GM18505 (cell line): ENCODE results near the gene KCNE4.
"Not testable (repeated sequence)": the region's sequence is repeated elsewhere in the genome, so short reads cannot be mapped to it uniquely, and the experiment has no call there.

Experiments
- ATAC-seq: cut with Tn5 transposase; IDR thresholded peaks from one replicate; pipeline ENCODE4 v1.9.1; 2021; ENCODE audit not compliant: unreplicated experiment
- POLR2A ChIP-seq: IDR thresholded peaks from 4 replicates; pipeline ENCODE4 v1.6.1; 2011; ENCODE audit warnings: borderline replicate concordance; ENCODE audit not compliant: insufficient read depth, insufficient read length; ENCODE audit errors: extremely low read depth

KCNE4 gene

DNA sequence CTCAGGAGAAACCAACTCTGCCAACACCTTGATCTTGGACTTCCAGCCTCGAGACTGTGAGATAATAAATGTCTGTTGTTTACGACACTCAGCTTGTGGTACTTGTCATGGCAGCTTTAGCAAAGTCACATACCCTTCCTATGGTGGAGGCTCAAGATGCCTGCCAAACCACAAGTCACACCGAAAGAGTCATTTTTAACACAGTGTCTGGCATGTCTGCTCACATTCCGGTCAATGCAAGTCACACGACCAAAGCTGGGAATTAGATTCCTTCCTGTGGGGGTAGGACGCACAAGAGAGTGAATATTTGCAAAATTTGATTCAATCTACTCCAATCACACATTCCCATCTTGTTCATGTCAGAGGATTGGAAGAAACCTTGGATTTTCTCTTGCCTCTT, 24.6 kb downstream of the KCNE4 start:
- no peak for TF ChIP-seq POLR2A
- no peak for ATAC-seq

DNA sequence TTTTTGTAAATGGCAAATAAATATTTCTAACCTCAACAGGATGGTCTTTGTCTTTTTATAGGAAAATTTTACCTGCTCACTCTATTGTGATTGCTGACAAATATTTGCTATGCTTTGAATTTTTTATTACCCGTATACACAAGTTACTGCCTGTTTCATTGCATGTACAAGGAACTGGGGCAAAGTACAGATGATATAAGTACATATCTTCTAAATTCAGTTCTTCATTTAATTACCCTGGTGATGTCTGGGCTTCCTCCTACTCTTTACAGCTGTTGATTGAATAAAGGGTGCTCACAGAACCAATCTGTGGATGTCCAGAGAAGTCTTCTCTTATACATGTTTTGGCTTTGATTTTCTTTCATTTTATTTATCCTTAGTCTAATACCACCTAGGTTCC, 26.5 kb downstream of the KCNE4 start:
- no peak for ATAC-seq
- no peak for TF ChIP-seq POLR2A

DNA sequence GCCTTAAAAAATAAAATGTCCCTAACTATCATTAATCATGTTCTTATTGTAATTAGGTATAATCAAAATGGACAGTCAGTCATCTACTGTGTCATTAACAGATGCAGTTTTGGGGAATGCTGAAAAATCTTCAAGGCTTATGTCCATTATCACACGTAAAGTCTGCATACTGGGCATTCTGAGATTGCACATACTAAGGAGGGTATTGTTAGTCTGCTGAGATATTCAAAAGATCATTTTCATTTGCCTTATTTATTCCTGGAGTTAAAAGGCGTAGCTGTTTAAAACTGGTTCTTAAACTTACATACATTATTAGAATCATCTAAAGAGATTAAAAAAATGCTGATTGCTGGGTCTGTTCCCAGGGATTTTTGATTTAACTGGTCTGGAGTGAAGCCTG, 27.4 kb downstream of the KCNE4 start:
- no peak for TF ChIP-seq POLR2A
- no peak for ATAC-seq

DNA sequence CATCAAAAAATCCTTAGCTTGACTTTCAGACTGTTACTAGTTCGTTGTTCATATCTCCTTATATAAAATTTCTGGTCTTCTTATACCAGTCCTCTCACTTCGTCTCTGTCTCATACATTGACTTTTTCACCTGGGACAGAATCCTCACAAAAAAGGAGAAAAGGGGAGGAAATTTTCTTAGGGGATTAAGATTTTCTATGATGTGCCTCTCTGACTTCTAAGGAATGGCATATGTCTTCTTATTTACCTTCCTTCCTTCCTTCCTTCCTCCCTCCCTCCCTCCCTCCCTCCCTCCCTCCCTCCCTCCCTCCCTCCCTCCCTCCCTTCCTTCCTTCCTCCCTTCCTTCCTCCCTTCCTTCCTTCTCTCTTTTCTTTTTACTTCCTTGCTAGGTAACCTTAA, 27.9 kb downstream of the KCNE4 start:
- TF ChIP-seq POLR2A = no peak
- no peak for ATAC-seq

DNA sequence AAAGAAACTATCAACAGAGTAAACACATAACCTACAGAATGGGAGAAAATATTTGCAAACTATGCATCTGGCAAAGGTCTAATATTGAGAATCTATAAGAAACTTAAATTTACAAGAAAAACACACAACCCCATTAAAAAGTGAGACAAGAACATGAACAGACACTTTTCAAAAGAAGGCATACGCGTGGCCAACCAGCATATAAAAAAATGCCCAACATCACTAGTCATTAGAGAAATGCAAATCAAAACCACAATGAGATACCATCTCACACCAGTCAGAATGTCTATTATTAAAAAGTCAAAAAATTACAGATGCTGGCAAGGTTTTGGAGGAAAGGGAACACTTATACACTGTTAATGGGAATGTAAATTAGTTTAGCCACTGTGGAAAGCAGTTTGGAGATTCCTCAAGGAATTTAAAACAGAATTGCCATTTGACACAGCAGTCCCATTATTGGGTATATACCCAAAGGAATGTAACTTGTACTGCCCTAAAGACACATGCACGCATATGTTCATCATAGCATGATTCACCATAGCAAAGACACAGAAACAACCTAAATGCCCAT, 28.9 kb downstream of the KCNE4 start:
- ATAC-seq = not testable (repeated sequence)

DNA sequence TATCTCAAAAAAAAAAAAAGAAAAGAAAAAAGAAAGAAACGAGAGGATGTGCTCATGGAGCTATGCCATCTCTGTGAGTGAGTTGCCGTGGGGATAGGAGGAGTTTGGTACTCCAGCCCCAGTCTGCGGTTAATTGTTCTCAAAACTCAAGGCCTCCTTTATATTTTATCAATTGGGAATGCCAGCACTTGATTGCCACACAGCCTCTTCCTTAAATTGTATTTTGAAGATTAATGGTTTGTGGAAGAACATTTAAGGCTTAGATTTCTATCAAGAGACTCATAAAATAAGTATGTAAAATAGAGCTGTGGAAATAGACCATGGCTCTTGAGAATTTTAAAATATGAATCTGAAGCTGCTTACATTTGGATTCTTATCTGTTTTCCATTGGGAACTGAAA, 29.8 kb downstream of the KCNE4 start:
- TF ChIP-seq POLR2A = no peak
- no peak for ATAC-seq

DNA sequence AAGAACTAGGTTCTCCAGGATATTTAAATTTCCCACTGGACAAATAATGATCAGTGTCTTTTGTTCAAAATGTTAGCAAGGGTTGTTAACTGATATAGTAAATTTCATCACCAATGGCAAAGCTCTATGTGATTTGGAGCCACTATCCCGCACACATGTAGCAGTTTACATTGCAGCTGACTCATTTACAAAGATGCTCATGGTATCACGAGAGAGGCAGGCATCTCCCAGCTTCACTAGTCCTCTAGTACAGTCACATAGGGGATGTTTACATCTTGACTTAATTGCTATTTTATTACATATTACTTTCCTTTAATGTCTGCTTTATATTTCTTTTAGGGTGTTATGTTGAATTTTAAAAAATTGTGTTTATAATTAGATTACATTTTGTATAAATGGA, 30.7 kb downstream of the KCNE4 start:
- TF ChIP-seq POLR2A = no peak
- no peak for ATAC-seq

DNA sequence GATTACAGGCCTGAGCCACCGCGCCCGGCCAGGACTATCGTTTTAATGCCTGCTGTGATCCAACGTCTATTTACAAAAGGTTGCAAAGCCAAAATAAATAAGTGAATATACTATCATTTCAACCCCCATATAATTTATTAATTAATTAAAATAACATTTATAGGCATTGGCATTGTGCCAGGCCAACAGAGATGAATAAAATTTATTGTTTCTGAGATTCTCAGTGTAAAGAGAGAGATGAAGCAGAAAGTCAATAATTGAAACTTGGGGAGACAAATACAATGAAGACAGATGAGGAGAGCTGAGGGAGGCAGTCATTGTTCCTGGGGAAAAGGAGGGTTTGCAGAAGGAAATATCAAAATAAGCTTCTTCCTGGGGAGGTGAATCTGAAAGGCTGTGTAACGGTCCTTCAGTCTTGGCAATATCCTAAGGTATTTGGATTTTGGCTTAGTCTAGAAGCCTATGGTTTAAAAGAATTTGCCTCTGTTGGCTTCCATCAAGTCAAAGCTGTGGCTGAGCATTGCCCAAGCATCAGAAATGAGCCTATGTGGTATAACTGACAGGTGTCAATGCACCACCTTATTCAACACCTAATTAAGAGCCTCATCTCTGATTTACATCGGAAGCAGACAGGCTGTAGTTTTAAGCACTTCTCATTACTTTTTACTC, 31.5 kb downstream of the KCNE4 start:
- no peak for TF ChIP-seq POLR2A
- no peak for ATAC-seq

DNA sequence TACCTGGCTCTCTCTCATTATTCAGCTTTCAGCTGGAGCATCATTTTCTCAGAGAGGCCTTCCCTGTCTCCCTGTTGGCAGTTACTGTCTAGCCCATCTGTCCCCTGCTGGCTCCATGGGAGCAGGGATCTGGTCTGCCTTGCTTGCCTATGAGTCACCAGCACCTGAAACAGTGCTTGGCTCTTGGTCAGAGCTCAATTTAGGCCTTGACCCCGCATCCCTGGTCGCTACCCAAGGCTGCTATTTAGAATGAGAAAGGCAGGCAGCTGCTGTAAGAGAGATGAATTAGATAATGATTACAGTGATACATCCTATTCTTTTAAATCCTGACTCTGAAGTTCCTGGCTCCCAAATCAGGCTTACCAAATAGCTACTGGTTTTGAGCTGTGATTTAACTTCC, 32.9 kb downstream of the KCNE4 start:
- TF ChIP-seq POLR2A = no peak
- no peak for ATAC-seq

DNA sequence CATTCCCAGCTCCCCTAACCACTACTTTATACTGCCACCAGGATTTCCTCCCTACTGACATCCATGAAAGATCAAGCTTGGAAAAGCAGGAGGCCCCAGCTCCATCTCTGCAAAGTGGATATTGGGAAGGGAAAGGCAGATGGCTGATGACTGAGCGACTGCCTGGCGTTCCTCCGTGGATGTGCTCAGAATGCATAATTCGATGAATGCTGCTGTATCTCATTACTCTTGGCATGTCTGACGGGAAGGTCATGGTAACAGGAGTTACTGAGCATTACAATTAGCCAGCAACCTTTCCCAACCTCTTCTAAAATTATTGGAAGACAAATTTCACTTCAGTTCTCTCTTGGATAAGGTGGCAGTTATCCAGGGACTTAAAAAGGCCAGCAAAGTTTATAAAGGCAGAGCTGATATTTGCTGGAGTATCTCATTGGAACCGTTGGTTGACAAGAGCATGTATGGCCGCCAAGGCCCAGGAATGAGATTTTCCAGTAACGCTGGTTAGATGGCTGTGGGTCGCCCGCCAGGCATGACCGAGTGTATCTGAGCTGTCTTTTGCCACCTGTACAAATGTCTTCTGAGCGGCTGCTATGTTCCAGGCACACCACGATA, 34.5 kb downstream of the KCNE4 start:
- ATAC-seq = no peak
- no peak for TF ChIP-seq POLR2A

DNA sequence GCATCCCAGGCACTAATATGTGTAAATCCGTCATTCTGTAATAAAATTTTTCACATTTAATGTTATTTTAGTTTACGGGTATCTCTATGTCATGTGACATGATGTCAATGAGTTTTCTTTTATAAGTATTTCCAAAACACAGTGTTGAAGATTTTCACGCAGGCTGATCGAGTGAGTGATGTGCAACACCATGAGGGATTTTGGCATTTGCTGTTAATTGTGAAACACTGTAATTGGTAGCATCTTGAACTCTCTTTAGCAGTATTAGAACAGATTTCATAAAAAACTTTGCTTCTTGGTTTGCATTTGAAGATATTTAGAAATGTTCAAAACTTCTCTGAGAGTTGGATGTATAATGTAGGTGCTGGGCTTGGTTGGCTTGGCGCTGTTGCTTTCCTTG, 35.5 kb downstream of the KCNE4 start:
- no peak for ATAC-seq

DNA sequence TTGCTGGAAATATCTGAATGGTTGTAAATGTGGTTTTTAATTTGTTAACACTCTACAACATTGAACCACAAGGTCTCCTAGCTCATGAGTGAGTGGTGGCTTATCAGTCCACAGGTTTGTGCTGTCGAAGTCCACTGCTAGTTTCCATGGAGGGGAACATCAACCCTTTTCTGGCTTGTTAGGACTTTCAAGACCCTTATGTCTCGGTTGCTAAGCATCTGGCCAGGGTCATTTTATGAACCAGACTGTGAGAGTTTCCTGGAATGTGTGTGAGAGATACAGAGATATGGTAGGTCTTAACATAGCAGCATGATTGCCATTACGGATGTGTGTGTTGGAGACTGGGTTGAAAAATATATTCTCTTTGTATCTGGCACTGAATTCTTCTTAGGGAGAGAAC, 36.9 kb downstream of the KCNE4 start:
- no peak for ATAC-seq
- TF ChIP-seq POLR2A = no peak

More for the DNA sequence above, 35.5 kb downstream of the KCNE4 start:
- no peak for TF ChIP-seq POLR2A

DNA sequence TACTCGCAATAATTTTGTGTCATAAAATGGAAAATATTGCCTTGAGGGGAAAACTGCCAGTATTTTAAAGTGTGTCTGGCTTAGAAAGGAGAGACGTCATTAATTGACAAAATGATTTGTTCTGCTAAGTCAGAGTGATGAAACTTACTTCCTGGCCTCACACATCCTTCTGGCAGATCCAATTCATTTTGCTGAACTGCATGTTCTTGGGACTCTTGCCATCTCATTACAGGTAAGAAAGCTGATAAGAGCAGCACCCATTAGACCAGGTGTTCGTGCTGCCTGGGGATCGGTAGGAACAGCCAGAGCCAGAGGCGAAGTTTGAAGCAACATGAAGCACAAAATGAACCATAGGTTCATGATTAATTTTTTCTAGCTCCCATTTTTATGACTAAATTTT, 38.0 kb downstream of the KCNE4 start:
- TF ChIP-seq POLR2A = no peak
- ATAC-seq = no peak

DNA sequence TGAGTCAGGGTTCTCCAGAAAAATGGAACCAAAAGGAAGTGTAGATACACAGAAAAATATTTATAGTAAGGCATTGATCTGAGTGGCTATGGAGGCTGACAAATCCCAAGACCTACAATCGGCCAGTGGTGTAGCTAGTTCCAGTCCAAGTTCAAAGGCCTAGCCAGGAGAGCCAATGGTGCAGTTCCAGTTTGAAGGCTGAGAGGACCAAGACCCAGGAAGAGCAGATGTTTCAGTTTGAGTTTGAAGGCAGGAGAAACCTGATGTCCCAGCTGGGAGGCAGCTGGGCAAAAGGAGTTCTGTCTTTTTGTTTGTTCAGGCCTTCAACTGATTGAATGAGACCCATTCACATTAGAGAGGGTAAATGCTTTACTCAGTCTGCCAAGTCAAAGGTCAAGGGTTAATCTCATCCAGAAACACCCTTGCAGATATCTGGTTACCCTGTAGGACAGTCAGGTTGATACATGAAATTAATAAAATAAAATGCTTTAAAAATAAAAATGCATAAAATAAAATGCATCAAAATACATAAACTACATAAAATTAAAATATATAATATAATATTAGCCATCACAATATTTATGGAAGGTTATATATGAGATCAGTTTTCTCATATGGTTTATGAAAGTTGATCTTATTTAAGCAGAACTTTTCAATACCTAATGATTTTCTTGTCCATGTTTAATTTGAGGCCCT, 38.7 kb downstream of the KCNE4 start:
- no peak for TF ChIP-seq POLR2A
- ATAC-seq = no peak

DNA sequence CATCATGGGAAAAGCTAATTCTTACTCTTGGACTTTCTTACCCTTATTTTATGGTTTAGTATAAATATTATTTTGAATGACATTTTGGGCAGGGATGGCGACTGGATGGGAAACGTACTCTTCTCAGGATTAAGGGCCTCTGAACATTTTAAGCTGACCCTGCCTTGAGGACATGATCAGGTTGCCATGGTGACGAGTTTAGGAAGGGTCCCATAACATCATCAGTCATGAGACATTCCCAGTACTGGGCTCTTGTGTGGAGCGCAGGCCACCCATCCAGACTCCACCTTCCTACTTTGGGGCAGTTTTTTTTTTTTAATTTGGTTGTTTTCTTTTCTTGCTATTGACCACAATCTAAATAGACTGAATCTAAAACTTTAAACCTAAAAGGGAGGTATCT, 40.7 kb downstream of the KCNE4 start:
- TF ChIP-seq POLR2A = no peak
- no peak for ATAC-seq
